Neutrophil (primary cell): ENCODE measurements around the gene CCHCR1.
"Not testable (repeated sequence)": the region's sequence is repeated elsewhere in the genome, so short reads cannot be mapped to it uniquely, and the experiment has no call there.

Experiments used
- H3K27ac ChIP-seq: fragments of 200-600 bp; sonication (generic); 2 replicates; pipeline ENCODE4 v1.5.1; 2016; ENCODE audit warnings: mild to moderate bottlenecking, moderate library complexity
- H3K27me3 ChIP-seq: fragments of 200-600 bp; sonication (generic); 2 replicates; pipeline ENCODE4 v1.6.0; 2016; ENCODE audit warnings: mild to moderate bottlenecking
- H3K36me3 ChIP-seq: fragments of 200-600 bp; sonication (generic); 2 replicates; pipeline ENCODE4 v1.5.1; 2017
- H3K4me1 ChIP-seq, 2 experiments: fragments of 200-600 bp in 1 of 2; sonication (generic) in 1 of 2; 1 replicate in 1 of 2; 2 replicates in 1 of 2; pipeline versions ENCODE4 v1.5.1 to v1.6.1; 2013 to 2016; ENCODE audit warnings: low read depth in 1 of 2, low read length in 1 of 2, mild to moderate bottlenecking in 1 of 2, moderate library complexity in 1 of 2; ENCODE audit not compliant: control insufficient read depth in 1 of 2, insufficient read depth in 1 of 2
- H3K4me3 ChIP-seq, 2 experiments: fragments of 200-600 bp in 1 of 2; sonication (generic) in 1 of 2; 1 replicate in 1 of 2; 2 replicates in 1 of 2; pipeline ENCODE4 v1.5.1; 2013 to 2016; ENCODE audit warnings: low read depth in 1 of 2, low read length in 1 of 2, mild to moderate bottlenecking in 1 of 2, moderate library complexity in 1 of 2
- H3K9me3 ChIP-seq: fragments of 200-600 bp; sonication (generic); 2 replicates; pipeline ENCODE4 v1.5.1; 2016
- CTCF ChIP-seq: fragments of 200-600 bp; sonication (generic); IDR thresholded peaks from 2 replicates; pipeline ENCODE4 v1.5.1; 2016; ENCODE audit warnings: antibody characterized with exemption

The CCHCR1 gene

GRCh38 chr6:31197559-31198305 is 40.1 kb upstream of the CCHCR1 start:
- peak overlapping the region; percentile 95 to 99 for H3K4me3 ChIP-seq
- no peaks in the 10 kb centered on the region for H3K27me3 ChIP-seq
- peaks cover 56 to 68% of the 10 kb centered on the region in 2 experiments for H3K4me1 ChIP-seq
- peaks cover 49% of the 10 kb centered on the region for H3K36me3 ChIP-seq
- peak; percentile 51 for TF ChIP-seq CTCF
- H3K9me3 ChIP-seq: no peaks in the 10 kb centered on the region
- peak overlapping the region; percentile 99 for H3K27ac ChIP-seq

- Histone ChIP-seq H3K4me1 (peaks cover 55 to 59% of the 10 kb centered on the region in 2 experiments), H3K27ac (peak overlapping the region; percentile 99), H3K36me3 (peaks cover 38% of the 10 kb centered on the region), H3K4me3 (peak overlapping the region; percentile 95 to 99)
- not testable (repeated sequence) for H3K9me3 ChIP-seq, H3K27me3 ChIP-seq
Measured at GRCh38 chr6:31196251-31197022, 38.8 kb upstream of the CCHCR1 start.

- Histone ChIP-seq H3K27ac (peak overlapping the region; percentile 99), H3K4me1 (peaks cover 45 to 50% of the 10 kb centered on the region in 2 experiments), H3K36me3 (peaks cover 35% of the 10 kb centered on the region), H3K4me3 (peak overlapping the region; percentile 95 to 99)
- not testable (repeated sequence) for H3K9me3 ChIP-seq, H3K27me3 ChIP-seq
Measured at GRCh38 chr6:31195308-31195979, 37.8 kb upstream of the CCHCR1 start.

DNA sequence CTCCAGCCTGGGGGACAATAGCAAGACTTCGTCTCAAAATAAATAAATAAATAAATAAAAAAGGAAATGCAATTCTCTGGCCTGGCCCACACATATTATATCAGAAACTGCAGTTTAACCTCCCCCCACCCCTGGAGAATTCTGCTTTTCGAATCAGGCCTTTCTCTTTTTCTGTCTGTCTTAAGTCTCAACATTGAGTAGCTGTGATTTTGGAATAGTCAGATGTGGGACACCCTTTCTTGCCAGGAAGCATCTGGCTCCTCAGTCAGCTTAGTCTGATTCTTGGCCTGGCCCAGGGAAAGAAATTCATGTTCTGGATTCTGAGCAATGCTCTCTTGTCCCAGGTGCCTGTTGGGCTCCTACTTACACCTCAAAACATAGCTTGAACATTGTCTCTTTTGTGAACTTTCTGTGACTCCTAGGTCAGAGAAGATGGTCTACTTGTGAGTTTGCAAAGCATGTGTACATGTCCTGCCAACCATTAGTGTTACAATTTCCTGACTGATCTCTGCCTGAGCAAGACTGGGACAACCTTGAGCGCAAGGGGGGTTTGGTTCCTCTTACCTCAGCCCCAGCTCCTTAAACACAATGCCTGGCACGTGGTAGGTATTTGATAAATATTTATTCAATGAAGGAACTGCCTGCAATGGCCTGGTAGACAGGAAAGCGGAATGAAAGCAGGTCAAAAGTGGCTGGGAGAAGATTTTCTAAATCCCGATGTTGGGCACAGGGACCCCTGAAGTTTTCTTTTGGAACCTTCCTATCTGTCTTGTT is 36.6 kb upstream of the CCHCR1 start:
- no peaks in the 10 kb centered on the region for H3K9me3 ChIP-seq
- H3K4me3 ChIP-seq: peak overlapping the region; percentile 0 to 30
- peak overlapping the region; percentile 73 for H3K27ac ChIP-seq
- peaks cover 38 to 41% of the 10 kb centered on the region in 2 experiments for H3K4me1 ChIP-seq
- peaks cover 36% of the 10 kb centered on the region for H3K36me3 ChIP-seq
- no peaks in the 10 kb centered on the region for H3K27me3 ChIP-seq
- no peak for TF ChIP-seq CTCF

GRCh38 chr6:31193206-31193605 is 35.6 kb upstream of the CCHCR1 start:
- Histone ChIP-seq H3K27me3 (no peaks in the 10 kb centered on the region), H3K4me3 (no peak overlapping the region), H3K27ac (peak overlapping the region; percentile 73), H3K9me3 (no peaks in the 10 kb centered on the region), H3K36me3 (peaks cover 36% of the 10 kb centered on the region), H3K4me1 (peaks cover 37 to 41% of the 10 kb centered on the region in 2 experiments)
- no peak for TF ChIP-seq CTCF

GRCh38 chr6:31192431-31193105 is 35.0 kb upstream of the CCHCR1 start:
- H3K27ac ChIP-seq: peak overlapping the region; percentile 13
- H3K36me3 ChIP-seq: peaks cover 36% of the 10 kb centered on the region
- H3K27me3 ChIP-seq, H3K9me3 ChIP-seq, H3K4me3 ChIP-seq: not testable (repeated sequence)
- peaks cover 37 to 41% of the 10 kb centered on the region in 2 experiments for H3K4me1 ChIP-seq
